Urothelium cell line (cell line): ENCODE results near the gene CYP46A1.

Experiments
- DNase-seq: peaks from one replicate; pipeline ENCODE4 v3.0.0; 2011; ENCODE audit warnings: low spot score, mixed read lengths
- FAIRE-seq: peaks from 2 replicates; lab custom pipeline; 2011; peaks lifted over from hg19 to GRCh38; lab: Jason Lieb, UNC

CYP46A1 gene

GRCh38 chr14:99686557-99687283 is 2.6 kb downstream of the CYP46A1 start:
- FAIRE-seq = no peak
- no peak for DNase-seq

- DNase-seq (no peak), FAIRE-seq (no peak)
Measured at GRCh38 chr14:99687284-99688209, 3.4 kb downstream of the CYP46A1 start.

GRCh38 chr14:99688210-99688581 is 4.1 kb downstream of the CYP46A1 start:
- DNase-seq (no peak), FAIRE-seq (no peak)

- FAIRE-seq = no peak
Measured at GRCh38 chr14:99688629-99689028, 4.5 kb downstream of the CYP46A1 start.

GRCh38 chr14:99689266-99690236 is 5.5 kb downstream of the CYP46A1 start:
- no peak for FAIRE-seq
- DNase-seq = no peak

More at GRCh38 chr14:99688629-99689028, 4.5 kb downstream of the CYP46A1 start:
- DNase-seq = no peak

GRCh38 chr14:99690636-99691035 is 6.5 kb downstream of the CYP46A1 start:
- DNase-seq = no peak
- no peak for FAIRE-seq

GRCh38 chr14:99691111-99691885 is 7.2 kb downstream of the CYP46A1 start:
- FAIRE-seq (no peak), DNase-seq (no peak)

GRCh38 chr14:99693918-99694317 is 9.8 kb downstream of the CYP46A1 start:
- DNase-seq (no peak), FAIRE-seq (no peak)

- DNase-seq = no peak
- no peak for FAIRE-seq
Measured at GRCh38 chr14:99696929-99697328, 12.8 kb downstream of the CYP46A1 start.

GRCh38 chr14:99698236-99698635 is 14.1 kb downstream of the CYP46A1 start:
- no peak for FAIRE-seq
- DNase-seq = no peak

GRCh38 chr14:99698642-99699041 is 14.5 kb downstream of the CYP46A1 start:
- FAIRE-seq (no peak), DNase-seq (no peak)

- DNase-seq (no peak), FAIRE-seq (no peak)
Measured at GRCh38 chr14:99699085-99699760, 15.1 kb downstream of the CYP46A1 start.

- FAIRE-seq (no peak), DNase-seq (no peak)
Measured at GRCh38 chr14:99699861-99700260, 15.8 kb downstream of the CYP46A1 start.

GRCh38 chr14:99700379-99700778 is 16.3 kb downstream of the CYP46A1 start:
- DNase-seq (no peak), FAIRE-seq (no peak)

- no peak for DNase-seq
- FAIRE-seq = no peak
Measured at GRCh38 chr14:99701260-99701659, 17.2 kb downstream of the CYP46A1 start.

GRCh38 chr14:99702115-99702514 is 18.0 kb downstream of the CYP46A1 start:
- FAIRE-seq (no peak), DNase-seq (no peak)

- DNase-seq = no peak
Measured at GRCh38 chr14:99703381-99703780, 19.3 kb downstream of the CYP46A1 start.

GRCh38 chr14:99704037-99704436 is 19.9 kb downstream of the CYP46A1 start:
- DNase-seq (no peak), FAIRE-seq (no peak)

More at GRCh38 chr14:99703381-99703780, 19.3 kb downstream of the CYP46A1 start:
- no peak for FAIRE-seq

- no peak for FAIRE-seq
- DNase-seq = no peak
Measured at GRCh38 chr14:99706107-99706900, 22.2 kb downstream of the CYP46A1 start.
